HCT116 (cell line): ENCODE measurements around the gene CCNC. TPM values are rescaled to one million over a fixed set of nuclear protein-coding genes. Genes with fewer than 3 reads are reported as not detected.
"Not testable (repeated sequence)": the region's sequence is repeated elsewhere in the genome, so short reads cannot be mapped to it uniquely, and the experiment has no call there.

ENCODE experiments used
- ATAC-seq: fragments of 200-7000 bp; cut with Tn5 transposase; 2 replicates; pipeline ENCODE4 v1.9.1; 2020; ENCODE audit warnings: mild to moderate bottlenecking, moderate library complexity
- BruUV-seq: library from RNA; stranded (reverse); fragments of 400-500 nt; replicated peaks from 2 replicates; lab custom pipeline; 2021; lab: Mats Ljungman, UMichigan
- CTCF ChIA-PET: fragments of 300-600 bp; sonication (Branson Sonifier 250); formaldehyde crosslinking; loops from one replicate; lab custom pipeline; 2021; ENCODE audit warnings: antibody characterized with exemption; lab: Charles Lee
- POLR2A ChIA-PET: fragments of 300-600, 350-600 bp; sonication (Branson Sonifier 250); formaldehyde crosslinking; loops from one replicate; lab custom pipeline; 2021; ENCODE audit warnings: antibody characterized with exemption; lab: Charles Lee
- RAD21 ChIA-PET, 2 experiments: fragments of 300-600 bp; sonication (Branson Sonifier 250); formaldehyde crosslinking; loops; one replicate each; lab custom pipeline; 2023; ENCODE audit warnings: low total read pairs in 2 of 2; ENCODE audit not compliant: uncharacterized antibody in 2 of 2, unreplicated experiment in 2 of 2, low non-redundant PET in 1 of 2; lab: Charles Lee
- DNase-seq: peaks from one replicate; pipeline ENCODE4 v3.0.0-alpha.2; 2010; ENCODE audit warnings: low read depth, low spot score
- H2AFZ ChIP-seq: fragments of 200-600 bp; shearing (Covaris generic), sonication (generic); 2 replicates; pipeline ENCODE4 v1.6.1; 2017; ENCODE audit warnings: low read depth, mixed run types, mixed read lengths, antibody characterized with exemption, low read length; ENCODE audit not compliant: poor library complexity, severe bottlenecking
- H3K27ac ChIP-seq: 2 replicates; pipeline ENCODE4 v1.5.1; 2012; ENCODE audit warnings: low read depth, low read length
- H3K27me3 ChIP-seq: fragments of 200-600 bp; sonication (generic); 2 replicates; pipeline ENCODE4 v1.6.1; 2016; ENCODE audit warnings: mixed run types, low read length, mixed read lengths; ENCODE audit not compliant: insufficient read depth
- H3K36me3 ChIP-seq, 2 experiments: fragments of 200-500 bp in 1 of 2; fragments of 200-600 bp in 1 of 2; sonication (Bioruptor generic) in 1 of 2; sonication (generic) in 1 of 2; 2 replicates each; pipeline versions ENCODE4 v1.5.1 to v1.6.1; 2014 to 2016; ENCODE audit warnings: low read length in 2 of 2, inconsistent platforms in 1 of 2, mixed read lengths in 1 of 2, mixed run types in 1 of 2; ENCODE audit not compliant: insufficient read depth in 2 of 2, control insufficient read depth in 1 of 2
- H3K4me1 ChIP-seq, 2 experiments: fragments of 200-600 bp in 1 of 2; sonication (generic) in 1 of 2; 2 replicates each; pipeline versions ENCODE4 v1.5.1 to v1.6.1; 2012 to 2017; ENCODE audit warnings: low read length in 2 of 2, inconsistent platforms in 1 of 2, mild to moderate bottlenecking in 1 of 2, mixed read lengths in 1 of 2, mixed run types in 1 of 2, moderate library complexity in 1 of 2; ENCODE audit not compliant: insufficient read depth in 2 of 2, control insufficient read depth in 1 of 2
- H3K4me2 ChIP-seq: fragments of 200-600 bp; sonication (generic); 2 replicates; pipeline ENCODE4 v1.6.1; 2017; ENCODE audit warnings: mixed run types, low read length, mixed read lengths
- H3K4me3 ChIP-seq, 2 experiments: fragments of 200-600 bp in 1 of 2; sonication (generic) in 1 of 2; replicated peaks in 1 of 2; 2 replicates each; pipeline ENCODE4 v1.5.1; 2011 to 2016; ENCODE audit warnings: low read length in 2 of 2, control low read depth in 1 of 2, low read depth in 1 of 2, mild to moderate bottlenecking in 1 of 2, mixed read lengths in 1 of 2, mixed run types in 1 of 2
- H3K79me2 ChIP-seq: fragments of 200-600 bp; sonication (generic); 2 replicates; pipeline ENCODE4 v1.6.1; 2017; ENCODE audit warnings: mild to moderate bottlenecking, mixed run types, low read length, moderate library complexity, mixed read lengths; ENCODE audit not compliant: insufficient read depth
- H3K9ac ChIP-seq: fragments of 200-600 bp; sonication (generic); 2 replicates; pipeline ENCODE4 v1.6.1; 2016; ENCODE audit warnings: low read length, mixed read lengths
- H3K9me2 ChIP-seq: fragments of 200-600 bp; sonication (generic), shearing (Covaris generic); 2 replicates; pipeline ENCODE4 v1.6.1; 2017; ENCODE audit warnings: mixed run types, mild to moderate bottlenecking, moderate library complexity; ENCODE audit not compliant: insufficient read depth
- H3K9me3 ChIP-seq, 2 experiments: fragments of 200-500 bp in 1 of 2; fragments of 200-600 bp in 1 of 2; sonication (Bioruptor generic) in 1 of 2; sonication (generic) in 1 of 2; 2 replicates each; pipeline ENCODE4 v1.6.1; 2014 to 2017; ENCODE audit warnings: low read length in 2 of 2, mixed read lengths in 2 of 2, inconsistent platforms in 1 of 2, low read depth in 1 of 2, mild to moderate bottlenecking in 1 of 2, mixed run types in 1 of 2, moderate library complexity in 1 of 2; ENCODE audit not compliant: control insufficient read depth in 1 of 2, insufficient read depth in 1 of 2
- H4K20me1 ChIP-seq: fragments of 200-600 bp; sonication (generic), shearing (Covaris generic); 2 replicates; pipeline ENCODE4 v1.6.1; 2017; ENCODE audit warnings: mixed run types, mild to moderate bottlenecking, moderate library complexity; ENCODE audit not compliant: insufficient read depth
- CBX3 ChIP-seq: IDR thresholded peaks from 2 replicates; pipeline ENCODE4 v1.6.1; 2012; ENCODE audit warnings: low read depth
- EGR1 ChIP-seq: IDR thresholded peaks from 2 replicates; pipeline ENCODE4 v1.6.1; 2012; ENCODE audit warnings: low read depth
- ELF1 ChIP-seq: IDR thresholded peaks from 2 replicates; pipeline ENCODE4 v1.6.1; 2012; ENCODE audit warnings: low read depth, borderline replicate concordance
- EZH2 ChIP-seq: fragments of 200-600 bp; sonication (generic); IDR thresholded peaks from 2 replicates; pipeline ENCODE4 v1.6.1; 2017; ENCODE audit warnings: antibody characterized with exemption, mixed run types
- MAX ChIP-seq: IDR thresholded peaks from 2 replicates; pipeline ENCODE4 v1.6.1; 2012
- POLR2A ChIP-seq: IDR thresholded peaks from 2 replicates; pipeline ENCODE4 v1.7.0; 2011; ENCODE audit warnings: borderline replicate concordance; ENCODE audit not compliant: insufficient read depth, insufficient read length; ENCODE audit errors: extremely low read depth
- POLR2AphosphoS5 ChIP-seq: IDR thresholded peaks from 2 replicates; pipeline ENCODE4 v1.6.1; 2011; ENCODE audit warnings: mild to moderate bottlenecking, low read depth, low read length, moderate library complexity
- RAD21 ChIP-seq: IDR thresholded peaks from 2 replicates; pipeline ENCODE4 v1.6.1; 2012; ENCODE audit warnings: low read depth, mild to moderate bottlenecking
- SIN3A ChIP-seq: IDR thresholded peaks from 2 replicates; pipeline ENCODE4 v1.6.1; 2012; ENCODE audit warnings: low read depth
- SP1 ChIP-seq: IDR thresholded peaks from 2 replicates; pipeline ENCODE4 v1.6.1; 2012; ENCODE audit warnings: low read depth
- SRF ChIP-seq: IDR thresholded peaks from 2 replicates; pipeline ENCODE4 v1.6.1; 2012; ENCODE audit warnings: low read depth
- ZFX ChIP-seq: fragments of 450-650 bp; IDR thresholded peaks from 2 replicates; pipeline ENCODE4 v1.6.1; 2017
- ZNF274 ChIP-seq: fragments of 200-500 bp; sonication (Bioruptor generic); IDR thresholded peaks from 2 replicates; pipeline ENCODE4 v1.6.1; 2014; ENCODE audit warnings: mild to moderate bottlenecking, low read depth, low read length, inconsistent platforms
- intact Hi-C: fragments of 100-400 bp; cut with micrococcal nuclease; formaldehyde crosslinking; loops from 2 replicates; pipeline ENCODE4 v1.10.0; 2022
- total RNA-seq: library from RNA; stranded (reverse); gene quantifications from one replicate; pipeline ENCODE4 v1.2.1, GENCODE V29; 2021; ENCODE audit not compliant: unreplicated experiment

Gene CCNC
- total RNA-seq, 1 experiment from 2014 or later, result 78.5 TPM

- CTCF ChIA-PET, result no interaction called here
- Histone ChIP-seq H3K27ac (no peak overlapping the region), H3K27me3 (no peaks in the 10 kb centered on the region), H3K36me3 (no peaks in the 10 kb centered on the region), H3K9ac (no peak overlapping the region), H4K20me1 (no peaks in the 10 kb centered on the region), H2AFZ (no peak overlapping the region), H3K4me2 (no peak overlapping the region), H3K4me1 (no peaks in the 10 kb centered on the region), H3K9me3 (no peaks in the 10 kb centered on the region), H3K9me2 (no peaks in the 10 kb centered on the region), H3K79me2 (no peaks in the 10 kb centered on the region), H3K4me3 (no peak overlapping the region)
- BruUV-seq, result no TSS peak
- ATAC-seq (no peak), DNase-seq (no peak)
- RAD21 ChIA-PET, result no interaction called here
- TF ChIP-seq POLR2AphosphoS5 (no peak), EGR1 (no peak), POLR2A (no peak), SP1 (no peak), RAD21 (no peak), SIN3A (no peak), CBX3 (no peak), SRF (no peak), ELF1 (no peak), EZH2 (no peak), MAX (no peak), ZNF274 (no peak), ZFX (no peak)
- intact Hi-C loops, result no loop called here
- POLR2A ChIA-PET, result no interaction called here
Measured at GRCh38 chr6:99602520-99603420, 34.3 kb upstream of the CCNC start.

- DNase-seq, CTCF ChIA-PET, H3K9me3 ChIP-seq, H4K20me1 ChIP-seq, POLR2A ChIA-PET, H3K27me3 ChIP-seq, H3K79me2 ChIP-seq, intact Hi-C loops, H3K4me3 ChIP-seq, H3K9me2 ChIP-seq, H3K4me2 ChIP-seq, H2AFZ ChIP-seq, RAD21 ChIA-PET, BruUV-seq, ATAC-seq, H3K36me3 ChIP-seq, H3K4me1 ChIP-seq, H3K9ac ChIP-seq, H3K27ac ChIP-seq: not testable (repeated sequence)
Measured at GRCh38 chr6:99594696-99595095, 26.2 kb upstream of the CCNC start.
